ENCODE measurements around the gene PGP.

DNA sequence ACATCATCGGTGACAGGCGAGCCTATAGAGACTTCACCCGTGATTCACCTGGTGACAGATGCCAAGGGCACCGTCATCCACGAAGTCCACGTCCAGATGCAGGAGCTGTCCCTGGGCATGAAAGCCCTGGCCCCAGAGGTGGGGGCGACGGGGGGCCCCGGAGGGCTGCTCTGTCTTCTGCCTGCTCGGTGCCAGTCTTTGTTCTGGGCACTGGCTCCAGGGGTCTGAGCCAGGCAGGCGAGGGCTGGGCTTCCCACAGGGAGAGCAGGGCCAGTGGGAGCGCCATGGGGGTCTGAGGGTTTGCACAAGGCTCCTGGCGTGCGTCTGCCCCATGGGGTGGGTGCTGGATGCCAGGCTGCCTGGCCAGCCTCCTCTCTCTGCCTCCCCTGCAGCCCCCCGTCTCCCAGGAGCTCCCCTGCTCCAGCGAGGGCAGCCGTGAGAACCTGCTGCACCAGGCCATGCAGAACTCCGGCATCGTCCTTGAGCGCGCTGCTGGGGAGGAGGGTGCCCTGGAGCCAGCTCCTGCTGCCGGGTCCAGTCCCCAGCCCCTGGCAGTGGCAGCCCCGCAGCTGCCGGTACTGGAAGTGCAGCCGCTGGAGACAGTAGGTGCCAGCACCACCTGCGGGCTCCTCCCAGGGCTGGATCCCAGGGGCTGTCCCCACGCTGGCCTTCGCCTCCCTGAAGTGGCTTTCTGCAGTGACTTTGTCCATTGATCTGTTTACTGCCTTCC, 18.6 kb upstream of the PGP start:
- TF ChIP-seq, protein P1, sequence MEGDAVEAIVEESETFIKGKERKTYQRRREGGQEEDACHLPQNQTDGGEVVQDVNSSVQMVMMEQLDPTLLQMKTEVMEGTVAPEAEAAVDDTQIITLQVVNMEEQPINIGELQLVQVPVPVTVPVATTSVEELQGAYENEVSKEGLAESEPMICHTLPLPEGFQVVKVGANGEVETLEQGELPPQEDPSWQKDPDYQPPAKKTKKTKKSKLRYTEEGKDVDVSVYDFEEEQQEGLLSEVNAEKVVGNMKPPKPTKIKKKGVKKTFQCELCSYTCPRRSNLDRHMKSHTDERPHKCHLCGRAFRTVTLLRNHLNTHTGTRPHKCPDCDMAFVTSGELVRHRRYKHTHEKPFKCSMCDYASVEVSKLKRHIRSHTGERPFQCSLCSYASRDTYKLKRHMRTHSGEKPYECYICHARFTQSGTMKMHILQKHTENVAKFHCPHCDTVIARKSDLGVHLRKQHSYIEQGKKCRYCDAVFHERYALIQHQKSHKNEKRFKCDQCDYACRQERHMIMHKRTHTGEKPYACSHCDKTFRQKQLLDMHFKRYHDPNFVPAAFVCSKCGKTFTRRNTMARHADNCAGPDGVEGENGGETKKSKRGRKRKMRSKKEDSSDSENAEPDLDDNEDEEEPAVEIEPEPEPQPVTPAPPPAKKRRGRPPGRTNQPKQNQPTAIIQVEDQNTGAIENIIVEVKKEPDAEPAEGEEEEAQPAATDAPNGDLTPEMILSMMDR (conservative IDR thresholded peaks at IDR 0.05 in 1 of 2, IDR thresholded peaks at IDR 0.05 in 1 of 2; ENCODE audit: extremely low read depth in 1 of 2, insufficient read depth in 1 of 2, low read depth in 1 of 2, low read length in 2 of 2): no peak
- no peak for TF ChIP-seq EZH2 (IDR thresholded peaks at IDR 0.05; ENCODE audit: borderline replicate concordance, low read length)

Data from mammary epithelial cell (primary cell).